ENCODE results near the gene SPATA21.

Gene SPATA21

DNA sequence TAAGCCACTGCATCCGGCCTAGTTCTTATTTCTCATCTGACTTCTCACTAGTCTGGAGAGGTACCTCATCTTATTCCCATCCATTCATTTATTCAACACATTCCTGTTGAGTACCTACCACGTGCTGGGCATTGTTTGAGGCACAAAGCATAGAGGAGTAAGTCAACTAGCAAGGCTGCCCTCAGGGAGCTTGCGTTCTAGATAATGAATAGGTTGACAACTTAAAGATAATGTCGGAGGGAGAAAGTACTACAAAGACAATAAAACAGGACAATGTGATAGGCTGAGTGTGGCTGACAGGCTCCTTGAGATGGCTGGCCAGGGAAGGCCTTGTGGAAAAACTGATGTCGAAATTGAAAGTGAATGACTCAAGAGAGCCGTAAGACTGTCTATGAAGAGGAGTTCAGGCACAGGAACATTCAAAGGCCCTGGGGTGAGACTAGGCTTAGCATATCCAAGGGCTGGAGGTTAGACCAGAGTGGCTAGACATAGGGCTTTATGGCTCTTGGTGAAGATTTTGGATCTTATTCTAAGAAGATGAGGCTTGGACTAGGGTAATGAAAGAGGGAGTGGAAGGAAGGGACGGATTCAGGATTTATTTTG lies 18.3 kb downstream of the SPATA21 start:
- no peak for DNase-seq

GRCh38 chr1:16413191-16413590 lies 24.0 kb downstream of the SPATA21 start:
- no peak for DNase-seq

DNA sequence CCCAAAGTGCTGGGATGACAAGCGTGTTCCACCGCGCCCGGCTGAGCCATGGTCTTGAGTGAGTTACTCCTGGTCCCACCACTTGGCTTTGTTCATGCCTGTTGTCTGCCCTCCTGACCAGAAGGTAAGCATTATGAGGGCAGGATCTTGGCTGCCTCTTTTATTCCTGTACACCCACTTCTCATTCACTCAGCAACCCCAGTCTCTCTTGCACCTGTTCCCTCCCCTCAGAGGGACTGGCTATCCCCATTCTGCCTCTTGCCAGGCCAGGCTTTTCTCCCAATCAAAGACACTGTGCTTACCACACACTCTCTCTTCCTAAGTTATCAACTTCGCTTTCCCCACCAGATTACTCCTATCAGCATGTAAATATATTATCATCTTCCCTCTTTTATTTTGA lies 26.4 kb downstream of the SPATA21 start:
- DNase-seq, result no peak

GRCh38 chr1:16409536-16410152 lies 27.6 kb downstream of the SPATA21 start:
- no peak for DNase-seq

GRCh38 chr1:16406868-16407267 lies 30.4 kb downstream of the SPATA21 start:
- DNase-seq, result no peak

- no peak for DNase-seq
Measured at GRCh38 chr1:16405441-16405840, 31.8 kb downstream of the SPATA21 start.

DNA sequence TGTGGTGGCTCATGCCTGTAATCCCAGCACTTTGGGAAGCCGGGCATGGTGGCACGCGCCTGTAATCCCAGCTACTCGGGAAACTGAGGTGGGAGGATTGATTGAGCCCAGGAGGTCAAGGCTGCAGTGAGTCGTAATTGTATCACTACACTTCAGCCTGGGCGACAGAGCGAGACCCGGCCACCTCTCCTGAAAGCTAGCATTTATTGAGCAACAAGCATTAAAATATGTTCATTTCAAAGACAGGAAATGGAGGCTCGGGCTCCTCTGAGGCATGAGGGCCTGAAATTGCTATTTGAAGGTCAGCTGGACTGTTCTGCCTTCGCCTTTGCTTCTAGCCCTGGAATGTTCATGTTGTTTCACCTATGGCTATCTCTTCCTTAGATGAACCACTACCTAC lies 34.5 kb downstream of the SPATA21 start:
- DNase-seq, result no peak

DNA sequence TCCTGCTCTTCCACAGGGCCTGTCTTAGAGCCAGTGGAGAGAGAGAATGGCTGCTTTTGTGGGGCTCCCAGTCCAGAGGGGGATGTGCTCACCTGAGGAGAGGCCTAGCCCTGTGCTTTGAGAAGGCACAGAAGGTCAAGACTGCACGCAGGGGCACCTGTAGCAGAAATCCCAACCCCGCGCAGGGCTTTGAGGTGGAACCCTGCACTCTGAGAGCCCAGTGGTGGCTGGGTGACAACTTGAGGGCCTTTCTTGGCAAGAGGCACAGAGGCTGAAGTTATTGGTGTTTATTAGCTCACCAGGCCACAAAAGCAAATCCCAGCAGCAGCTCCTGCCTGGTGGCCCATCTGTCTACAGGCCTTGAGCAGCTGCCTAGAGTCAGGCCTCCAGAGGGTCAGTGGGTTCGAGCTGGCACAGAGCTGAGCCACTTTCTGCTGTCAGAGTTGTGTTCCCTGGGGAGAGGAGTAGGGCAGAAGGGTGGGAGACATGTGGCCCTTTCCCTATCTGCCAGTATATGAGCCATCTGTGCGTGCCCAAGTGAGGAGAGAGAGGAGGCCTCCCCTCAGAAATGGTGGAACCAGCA lies 38.8 kb downstream of the SPATA21 start:
- DNase-seq, result no peak

DNA sequence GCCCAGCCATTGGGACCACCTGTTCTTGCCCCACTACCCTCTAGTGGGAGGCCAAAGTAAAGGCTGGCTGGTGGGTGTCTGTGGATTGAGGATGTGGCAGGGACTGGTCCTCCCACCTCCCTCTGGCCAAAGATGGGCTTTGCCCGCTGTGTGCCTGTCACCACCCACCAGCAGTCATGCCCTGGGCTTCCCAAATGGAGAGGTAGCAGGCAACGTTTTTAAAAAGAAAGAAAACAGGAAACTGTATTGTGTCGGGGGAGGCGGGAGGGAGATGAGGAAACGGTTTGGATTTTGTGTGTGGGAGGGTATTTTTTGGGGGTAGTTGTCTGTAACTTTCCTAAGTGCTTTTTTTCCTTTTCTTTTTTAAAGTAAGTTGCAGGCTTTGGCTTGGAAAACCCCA lies 40.1 kb downstream of the SPATA21 start:
- no peak for DNase-seq

DNA sequence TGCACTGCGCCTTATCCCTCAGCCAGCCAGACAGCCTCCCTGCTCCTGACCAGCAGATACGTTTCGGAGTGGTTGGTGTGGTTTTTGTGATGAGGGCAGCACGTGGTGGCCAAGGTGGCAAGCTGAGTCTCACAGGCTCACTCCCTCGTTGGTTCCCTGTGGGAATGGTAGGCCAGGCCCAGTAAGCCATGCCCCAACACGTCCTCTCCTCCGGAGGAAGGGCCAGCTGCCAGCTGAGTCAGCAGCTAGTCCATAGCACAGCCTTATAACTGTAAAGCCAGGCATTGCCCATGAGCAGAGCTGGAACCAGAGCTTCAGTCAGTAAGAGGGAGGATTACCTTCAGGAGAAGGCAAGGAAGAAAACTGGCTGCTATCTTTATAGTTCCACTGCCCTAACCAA lies 40.6 kb downstream of the SPATA21 start:
- no peak for DNase-seq

DNA sequence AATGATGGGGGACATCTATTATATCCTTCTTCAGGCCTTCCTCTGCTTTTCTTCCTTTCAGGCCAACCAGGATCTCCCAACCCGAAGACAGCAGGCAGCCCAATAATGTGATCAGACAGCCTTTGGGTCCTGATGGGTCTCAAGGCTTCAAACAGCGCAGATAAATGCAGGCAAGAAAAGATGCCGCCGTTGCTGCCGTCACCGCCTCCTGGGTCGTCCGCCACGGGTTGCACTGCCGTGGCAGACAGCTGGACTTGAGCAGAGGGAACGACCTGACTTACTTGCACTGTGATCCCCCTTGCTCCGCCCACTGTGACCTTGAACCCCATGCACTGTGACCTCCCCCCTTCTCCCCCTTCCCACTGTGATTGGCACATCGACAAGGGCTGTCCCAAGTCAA lies 42.2 kb downstream of the SPATA21 start:
- no peak for DNase-seq

GRCh38 chr1:16393570-16394521 lies 43.4 kb downstream of the SPATA21 start:
- no peak for DNase-seq

- DNase-seq, result no peak
Measured at GRCh38 chr1:16392740-16393569, 44.3 kb downstream of the SPATA21 start.

- DNase-seq, result no peak
Measured at GRCh38 chr1:16391411-16391810, 45.8 kb downstream of the SPATA21 start.

DNA sequence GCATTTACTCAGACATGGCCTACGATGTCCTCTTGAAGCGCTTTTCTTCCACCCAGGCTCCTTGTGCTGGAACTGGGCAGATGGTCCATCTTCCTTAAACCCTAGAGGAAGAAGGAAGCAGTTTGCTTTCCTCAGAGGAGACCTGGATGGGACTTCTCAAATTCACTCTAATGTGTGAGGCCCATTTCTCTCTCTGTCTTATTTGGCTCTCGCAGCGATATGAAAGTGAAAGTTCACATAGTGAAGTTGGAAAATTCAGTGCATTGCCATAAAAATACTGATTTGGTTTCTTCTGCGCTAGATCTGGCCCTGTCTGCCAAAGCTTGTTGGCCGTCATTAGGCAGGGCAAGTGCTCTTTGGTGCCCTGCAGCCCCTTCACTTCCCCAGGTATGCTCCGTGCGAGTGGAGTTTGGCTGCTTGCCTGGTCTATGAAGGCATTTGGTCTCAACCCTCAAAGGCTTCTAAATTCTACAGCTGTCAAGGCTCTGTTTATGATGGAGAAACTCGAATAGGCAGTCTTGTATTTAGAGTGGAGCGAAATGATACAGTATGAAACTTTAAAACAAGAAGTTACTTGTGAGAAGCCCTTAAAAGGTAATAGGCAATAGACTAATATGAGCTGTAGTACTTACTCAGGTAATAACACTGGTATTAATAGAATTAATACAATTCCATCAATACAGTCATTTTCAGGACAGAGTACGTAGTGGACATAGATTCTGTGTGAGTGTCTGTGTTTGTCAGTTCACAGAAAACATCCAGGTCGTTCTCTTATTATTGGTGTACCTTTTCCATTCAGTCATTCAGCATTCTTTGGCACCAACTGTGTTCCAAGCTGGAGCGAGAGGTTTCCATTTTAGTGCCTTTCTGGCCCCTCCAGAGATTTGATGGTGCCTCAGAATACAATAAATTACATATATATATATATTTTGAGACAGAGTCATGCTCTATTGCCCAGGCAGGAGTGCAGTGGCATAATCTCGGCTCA lies 49.7 kb downstream of the SPATA21 start:
- no peak for DNase-seq

DNA sequence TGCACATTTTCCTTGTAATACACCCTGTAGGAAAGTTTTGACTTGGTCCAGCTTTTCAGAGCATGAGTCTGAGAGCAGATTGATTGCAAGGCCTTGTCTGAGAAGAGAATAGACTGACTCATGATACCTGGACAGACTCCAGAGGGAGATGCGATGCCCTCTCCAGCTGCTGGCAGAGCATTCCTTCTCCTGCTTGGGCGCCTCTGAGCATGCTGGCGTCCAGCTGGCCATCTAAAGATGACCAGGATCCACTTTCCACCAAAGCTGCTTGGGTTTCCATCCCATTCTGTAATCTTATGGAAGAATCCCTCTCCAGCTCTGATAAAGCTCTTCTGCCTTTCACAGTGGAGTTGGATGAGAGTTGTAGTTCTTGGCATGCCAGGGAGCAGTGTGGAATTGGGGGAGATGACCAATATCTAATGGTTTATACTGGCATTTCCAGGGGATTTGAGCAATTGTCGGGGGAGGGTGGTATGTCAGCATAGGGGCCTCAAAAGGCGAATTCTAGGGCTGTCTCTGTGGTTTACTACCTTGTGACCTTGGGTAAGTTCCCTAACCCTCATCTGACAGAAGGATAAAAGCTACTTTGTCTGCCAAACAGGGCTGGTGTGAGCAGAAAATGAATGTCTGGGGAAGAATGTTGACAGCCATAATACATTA lies 50.6 kb downstream of the SPATA21 start:
- DNase-seq, result no peak

DNA sequence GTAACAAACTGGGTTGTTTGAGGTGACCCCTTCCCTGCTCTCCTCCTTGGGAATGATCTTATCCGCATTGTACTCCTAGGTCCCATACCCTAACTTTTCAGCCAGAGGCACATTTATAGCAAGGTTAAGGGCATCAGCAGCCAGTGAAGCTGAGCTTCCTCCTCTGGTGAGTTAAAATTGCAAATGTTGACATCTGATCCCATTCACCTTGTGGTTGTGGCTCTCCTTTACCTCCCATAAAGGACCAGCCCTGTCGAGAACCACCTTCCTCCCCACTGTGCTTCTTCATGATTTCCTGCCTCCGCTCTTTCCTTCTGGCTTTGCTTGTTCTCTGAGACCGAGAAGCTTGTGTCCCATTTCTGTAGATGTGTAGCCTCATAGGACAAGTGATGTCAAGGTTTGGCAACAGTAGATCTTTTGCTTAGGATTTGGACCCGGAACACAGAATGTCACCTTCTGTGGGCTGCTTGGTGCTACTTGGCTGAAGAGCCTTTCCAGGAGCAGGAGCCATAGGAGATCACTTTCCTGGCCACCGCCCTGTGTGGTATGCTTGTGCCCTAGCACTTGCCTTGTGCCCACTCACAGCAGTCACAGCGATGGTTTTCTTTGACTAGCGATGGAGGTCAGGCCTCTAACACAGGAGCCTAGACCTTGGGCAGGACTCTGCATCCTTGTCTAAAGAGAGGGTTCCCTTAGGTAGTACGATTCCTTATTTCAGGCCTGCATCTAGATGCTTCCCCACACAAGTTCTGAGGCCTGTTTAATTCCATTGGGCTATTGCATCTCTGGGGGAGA lies 51.4 kb downstream of the SPATA21 start:
- DNase-seq, result no peak

DNA sequence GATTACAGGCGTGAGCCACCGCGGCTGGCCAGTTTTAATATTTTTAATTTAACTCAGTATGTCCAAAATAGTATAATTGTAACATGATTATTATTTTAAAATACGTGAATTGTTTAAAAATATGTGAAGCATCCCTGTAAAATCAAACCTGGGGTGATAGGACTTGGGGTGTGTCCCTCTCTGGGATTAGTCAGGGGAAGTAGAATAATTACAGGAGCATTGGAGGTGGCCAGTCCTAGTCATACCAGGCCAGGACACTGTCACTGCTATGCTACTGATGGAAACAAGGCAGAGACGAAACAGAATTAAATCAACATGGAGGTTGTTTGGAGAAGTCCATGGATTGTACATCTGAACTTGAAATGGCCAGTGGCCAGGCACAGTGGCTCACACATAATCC lies 53.3 kb downstream of the SPATA21 start:
- DNase-seq, result no peak

DNA sequence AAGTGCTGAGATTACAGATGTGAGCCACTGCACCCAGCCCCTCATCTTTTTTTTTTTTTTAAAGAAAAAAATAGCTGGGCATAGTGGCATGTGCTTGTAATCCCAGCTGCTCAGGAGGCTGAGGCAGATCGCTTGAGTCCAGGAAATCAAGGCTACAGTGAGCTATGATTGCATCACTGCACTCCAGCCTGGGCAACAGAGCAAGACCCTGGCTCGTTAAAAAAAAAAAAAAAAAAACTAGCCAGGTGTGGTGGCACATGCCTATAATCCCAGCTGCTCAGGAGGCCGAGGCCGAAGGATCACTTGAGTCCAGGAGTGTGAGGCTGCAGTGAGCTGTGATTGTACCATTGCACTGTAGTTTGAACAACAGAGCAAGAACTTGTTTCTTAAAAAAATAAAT lies 56.4 kb downstream of the SPATA21 start:
- DNase-seq, result no peak

DNA sequence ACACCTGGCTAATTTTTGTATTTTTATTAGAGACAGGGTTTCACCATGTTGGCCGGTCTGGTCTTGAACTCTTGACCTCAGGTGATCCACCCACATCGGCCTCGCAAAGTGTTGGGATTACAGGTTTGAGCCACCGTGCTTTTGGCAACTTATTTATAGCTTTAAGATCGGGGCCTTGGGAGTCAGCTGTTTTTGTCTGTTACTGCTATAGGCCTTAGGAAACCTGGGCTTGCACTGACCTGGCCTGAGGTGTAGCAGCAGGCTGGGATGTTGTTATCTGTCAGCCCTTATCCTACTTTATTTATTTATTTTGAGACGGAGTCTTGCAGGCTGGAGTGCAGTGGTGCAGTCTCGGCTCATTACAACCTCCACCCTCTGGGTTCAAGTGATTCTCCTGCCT lies 58.8 kb downstream of the SPATA21 start:
- DNase-seq, result no peak
